HepG2 (cell line): ENCODE results near the gene DSTN. TPM values are rescaled to one million over a fixed set of nuclear protein-coding genes. Genes with fewer than 3 reads are reported as not detected.

Experiments used
- MAZ ChIP-seq, 2 experiments: sonication (generic) in 1 of 2; formaldehyde crosslinking in 1 of 2; IDR thresholded peaks; 2 replicates each; pipeline versions ENCODE4 v1.5.0 to v1.6.1; 2012 to 2020; ENCODE audit warnings: low read depth in 2 of 2, mild to moderate bottlenecking in 2 of 2, borderline replicate concordance in 1 of 2, improper control_type of control experiment in 1 of 2, low read length in 1 of 2, missing genetic modification reagents in 1 of 2, moderate library complexity in 1 of 2
- RBAK ChIP-seq: sonication (generic); formaldehyde crosslinking; IDR thresholded peaks from 2 replicates; pipeline ENCODE4 v1.5.1; 2020; ENCODE audit warnings: mild to moderate bottlenecking, missing genetic modification reagents
- RBM39 ChIP-seq: fragments of 200-400 bp; formaldehyde crosslinking; IDR thresholded peaks from one replicate; pipeline ENCODE4 v1.6.1; 2018; ENCODE audit warnings: antibody characterized with exemption, mild to moderate bottlenecking, low read depth, low read length; ENCODE audit not compliant: poor library complexity, severe bottlenecking
- ZNF572 ChIP-seq: sonication (generic); formaldehyde crosslinking; IDR thresholded peaks from 2 replicates; pipeline ENCODE4 v1.5.1; 2020; ENCODE audit warnings: mild to moderate bottlenecking, missing genetic modification reagents
- ZNF576 ChIP-seq: sonication (generic); formaldehyde crosslinking; IDR thresholded peaks from 2 replicates; pipeline ENCODE4 v1.4.0; 2020; ENCODE audit warnings: mild to moderate bottlenecking, missing genetic modification reagents
- polyA plus RNA-seq, 8 experiments: library from polyadenylated mRNA; depleted of rRNA in 3 of 8; stranded (reverse) in 7 of 8; unstranded in 1 of 8; fragments of >200 nt; fragmentation: Illumina TruSeq in 4 of 8; extraction: Trizol in 4 of 8; gene quantifications; 2 replicates each; pipeline versions ENCODE4 v1.2.1 to v1.2.3, GENCODE V29; 2011 to 2016; ENCODE audit warnings: low read depth in 4 of 8, missing spikeins in 1 of 8, mixed read lengths in 1 of 8; ENCODE audit not compliant: insufficient read depth in 1 of 8
- total RNA-seq, 5 experiments: library from RNA; depleted of rRNA; stranded (reverse); fragments of >200 nt; fragmentation: Illumina TruSeq; extraction: Trizol; gene quantifications; 2 replicates each; pipeline ENCODE4 v1.2.3, GENCODE V29; 2016; ENCODE audit warnings: low read depth in 1 of 5
- TF ChIP-seq, protein P1 (sequence below): sonication (generic); formaldehyde crosslinking; IDR thresholded peaks from 2 replicates; pipeline ENCODE4 v1.5.0; 2020; ENCODE audit warnings: mild to moderate bottlenecking, missing genetic modification reagents
- TF ChIP-seq, protein P2 (sequence below): sonication (generic); formaldehyde crosslinking; IDR thresholded peaks from 2 replicates; pipeline ENCODE4 v1.8.0; 2022; ENCODE audit warnings: missing genetic modification reagents, low read depth, mild to moderate bottlenecking, borderline replicate concordance

The DSTN gene
- total and polyA plus RNA-seq, 2 of the 13 experiments (the other 11 are each of a cell fraction or from before 2014, with no cell fraction given): 27.6 to 106 TPM

- TF ChIP-seq RBM39: peak; percentile 12
- TF ChIP-seq, protein P1, sequence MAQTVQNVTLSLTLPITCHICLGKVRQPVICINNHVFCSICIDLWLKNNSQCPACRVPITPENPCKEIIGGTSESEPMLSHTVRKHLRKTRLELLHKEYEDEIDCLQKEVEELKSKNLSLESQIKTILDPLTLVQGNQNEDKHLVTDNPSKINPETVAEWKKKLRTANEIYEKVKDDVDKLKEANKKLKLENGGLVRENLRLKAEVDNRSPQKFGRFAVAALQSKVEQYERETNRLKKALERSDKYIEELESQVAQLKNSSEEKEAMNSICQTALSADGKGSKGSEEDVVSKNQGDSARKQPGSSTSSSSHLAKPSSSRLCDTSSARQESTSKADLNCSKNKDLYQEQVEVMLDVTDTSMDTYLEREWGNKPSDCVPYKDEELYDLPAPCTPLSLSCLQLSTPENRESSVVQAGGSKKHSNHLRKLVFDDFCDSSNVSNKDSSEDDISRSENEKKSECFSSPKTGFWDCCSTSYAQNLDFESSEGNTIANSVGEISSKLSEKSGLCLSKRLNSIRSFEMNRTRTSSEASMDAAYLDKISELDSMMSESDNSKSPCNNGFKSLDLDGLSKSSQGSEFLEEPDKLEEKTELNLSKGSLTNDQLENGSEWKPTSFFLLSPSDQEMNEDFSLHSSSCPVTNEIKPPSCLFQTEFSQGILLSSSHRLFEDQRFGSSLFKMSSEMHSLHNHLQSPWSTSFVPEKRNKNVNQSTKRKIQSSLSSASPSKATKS (CRISPR knock-in tag): no peak
- TF ChIP-seq, protein P2, sequence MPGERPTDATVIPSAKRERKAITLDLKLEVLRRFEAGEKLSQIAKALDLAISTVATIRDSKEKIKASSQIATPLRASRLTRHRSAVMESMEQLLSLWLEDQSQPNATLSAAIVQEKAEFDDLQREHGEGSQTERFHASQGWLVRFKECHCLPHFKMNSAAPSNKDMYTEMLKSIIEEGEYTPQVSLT (CRISPR knock-in tag): no peak
- TF ChIP-seq RBAK (CRISPR knock-in tag): no peak
- no peak for TF ChIP-seq ZNF576
- no peak for TF ChIP-seq MAZ (IDR thresholded peaks at IDR 0.05; ENCODE audit: borderline replicate concordance, low read depth, low read length)
- TF ChIP-seq MAZ (CRISPR knock-in tag; IDR thresholded peaks at IDR 0.05; ENCODE audit: low read depth): 0 out of 2 replicates have a peak, but pooled peaks have one; percentile 1
- TF ChIP-seq ZNF572: peak; percentile 70; the same call in 1 of the 2 replicates
- TF ChIP-seq, all 625 proteins: peak for 8
Measured at GRCh38 chr20:17616480-17617211, 46.8 kb downstream of the DSTN start (continued).
